ENCODE results near the gene BCL11A. TPM values are rescaled to one million over a fixed set of nuclear protein-coding genes. Genes with fewer than 3 reads are reported as not detected.

The BCL11A gene
- total and polyA plus RNA-seq, 2 of the 13 experiments (the other 11 are each of a cell fraction or from before 2014, with no cell fraction given) = not detected

DNA sequence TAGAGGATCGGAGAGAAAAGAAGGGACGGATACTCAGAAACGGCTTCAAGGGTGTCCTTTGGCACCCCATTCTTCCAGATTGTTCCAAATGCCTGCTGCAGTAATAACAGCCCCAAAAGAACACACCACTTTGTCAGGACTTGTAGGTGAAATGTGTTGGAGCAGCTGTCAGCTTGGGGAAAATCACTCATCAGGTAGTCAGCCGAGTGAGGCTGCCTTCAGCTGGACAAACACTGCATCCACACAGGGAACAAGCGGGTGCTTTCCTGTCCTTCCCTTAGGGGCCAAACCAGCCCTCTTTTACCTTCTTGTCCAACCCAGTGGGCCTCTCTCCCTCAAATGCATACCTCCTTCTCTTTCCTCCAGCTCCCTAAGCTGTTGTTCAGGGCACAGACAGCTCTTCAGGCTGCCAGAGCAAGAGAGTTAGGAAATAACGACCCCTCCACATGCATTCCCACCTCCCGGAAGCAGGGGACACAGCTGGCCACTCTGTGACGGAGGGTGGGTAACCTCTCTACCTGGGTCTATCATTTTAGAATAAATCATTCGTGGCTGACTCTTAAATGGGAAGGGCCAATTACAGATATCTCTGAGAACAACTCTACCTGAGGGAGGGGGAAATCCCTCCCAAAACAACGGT lies 48.1 kb downstream of the BCL11A start:
- ChIA-PET POLR2A (no interaction called here), CTCF (ENCODE audit: low intra/inter-chr PET ratio, low total read pairs) (no interaction called here)
- Histone ChIP-seq H3K4me1 (ENCODE audit: insufficient read depth, low read length) (no peaks in the 10 kb centered on the region), H3K4me2 (ENCODE audit: low read depth, low read length) (no peak overlapping the region), H3K27me3 (ENCODE audit: control insufficient read depth in 1 of 2, insufficient read depth in 2 of 2, low read length in 2 of 2) (peaks cover 4 to 62% of the 10 kb centered on the region in 2 experiments; a peak in 3 of 5 replicates), H3K9ac (ENCODE audit: insufficient read depth, low read depth, low read length) (no peak overlapping the region), H3K36me3 (replicated peaks in 1 of 2; ENCODE audit: control insufficient read depth in 1 of 2, insufficient read depth in 2 of 2, low read length in 2 of 2) (no peaks in the 10 kb centered on the region), H3K79me2 (ENCODE audit: insufficient read depth, low read length) (no peaks in the 10 kb centered on the region), H4K20me1 (ENCODE audit: insufficient read depth, low read length) (no peaks in the 10 kb centered on the region), H3K27ac (ENCODE audit: extremely low read length, insufficient read depth, low read length) (no peak overlapping the region), H2AFZ (ENCODE audit: low read length) (no peak overlapping the region), H3K4me3 (replicated peaks in 1 of 3; ENCODE audit: insufficient read depth in 1 of 3, low read depth in 2 of 3, low read length in 3 of 3) (no peak overlapping the region), H3K9me3 (ENCODE audit: low read length) (no peaks in the 10 kb centered on the region)
- BruUV-seq (replicated peaks) = no TSS peak
- FAIRE-seq (no peak), DNase-seq (ENCODE audit: low spot score) (no peak), ATAC-seq (no peak)
- intact Hi-C loops (cut with micrococcal nuclease; ENCODE audit: unreplicated experiment) (no loop called here), in situ Hi-C loops (cut with HindIII; ENCODE audit: extremely low pct_ligation_motif_present, low pct_unique_long_range_greater_than_20kb) (no loop called here)
- WGBS (ENCODE audit: low lambda C conversion rate) = 34% methylated on average over 10 of the region's 10 CpGs
- TF ChIP-seq EEA1 (CRISPR knock-in tag; IDR thresholded peaks at IDR 0.05; ENCODE audit: borderline replicate concordance) = no peak
- no peak for TF ChIP-seq POLR2A (IDR thresholded peaks at IDR 0.05; ENCODE audit: insufficient read depth in 1 of 2, low read depth in 2 of 2, low read length in 2 of 2)
- TF ChIP-seq MXI1 (IDR thresholded peaks at IDR 0.05; ENCODE audit: borderline replicate concordance, low read depth, low read length) = no peak
- TF ChIP-seq DPF2 (CRISPR knock-in tag; IDR thresholded peaks at IDR 0.05; ENCODE audit: borderline replicate concordance, low read depth) = no peak
- TF ChIP-seq NFRKB (IDR thresholded peaks at IDR 0.05) = no peak
- TF ChIP-seq, protein P1, sequence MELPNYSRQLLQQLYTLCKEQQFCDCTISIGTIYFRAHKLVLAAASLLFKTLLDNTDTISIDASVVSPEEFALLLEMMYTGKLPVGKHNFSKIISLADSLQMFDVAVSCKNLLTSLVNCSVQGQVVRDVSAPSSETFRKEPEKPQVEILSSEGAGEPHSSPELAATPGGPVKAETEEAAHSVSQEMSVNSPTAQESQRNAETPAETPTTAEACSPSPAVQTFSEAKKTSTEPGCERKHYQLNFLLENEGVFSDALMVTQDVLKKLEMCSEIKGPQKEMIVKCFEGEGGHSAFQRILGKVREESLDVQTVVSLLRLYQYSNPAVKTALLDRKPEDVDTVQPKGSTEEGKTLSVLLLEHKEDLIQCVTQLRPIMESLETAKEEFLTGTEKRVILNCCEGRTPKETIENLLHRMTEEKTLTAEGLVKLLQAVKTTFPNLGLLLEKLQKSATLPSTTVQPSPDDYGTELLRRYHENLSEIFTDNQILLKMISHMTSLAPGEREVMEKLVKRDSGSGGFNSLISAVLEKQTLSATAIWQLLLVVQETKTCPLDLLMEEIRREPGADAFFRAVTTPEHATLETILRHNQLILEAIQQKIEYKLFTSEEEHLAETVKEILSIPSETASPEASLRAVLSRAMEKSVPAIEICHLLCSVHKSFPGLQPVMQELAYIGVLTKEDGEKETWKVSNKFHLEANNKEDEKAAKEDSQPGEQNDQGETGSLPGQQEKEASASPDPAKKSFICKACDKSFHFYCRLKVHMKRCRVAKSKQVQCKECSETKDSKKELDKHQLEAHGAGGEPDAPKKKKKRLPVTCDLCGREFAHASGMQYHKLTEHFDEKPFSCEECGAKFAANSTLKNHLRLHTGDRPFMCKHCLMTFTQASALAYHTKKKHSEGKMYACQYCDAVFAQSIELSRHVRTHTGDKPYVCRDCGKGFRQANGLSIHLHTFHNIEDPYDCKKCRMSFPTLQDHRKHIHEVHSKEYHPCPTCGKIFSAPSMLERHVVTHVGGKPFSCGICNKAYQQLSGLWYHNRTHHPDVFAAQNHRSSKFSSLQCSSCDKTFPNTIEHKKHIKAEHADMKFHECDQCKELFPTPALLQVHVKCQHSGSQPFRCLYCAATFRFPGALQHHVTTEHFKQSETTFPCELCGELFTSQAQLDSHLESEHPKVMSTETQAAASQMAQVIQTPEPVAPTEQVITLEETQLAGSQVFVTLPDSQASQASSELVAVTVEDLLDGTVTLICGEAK (IDR thresholded peaks at IDR 0.05) = no peak
- TF ChIP-seq, protein P1 (CRISPR knock-in tag; IDR thresholded peaks at IDR 0.05) = no peak
- TF ChIP-seq ZNF451 (CRISPR knock-in tag; IDR thresholded peaks at IDR 0.05) = no peak
- no peak for TF ChIP-seq GATA4 (IDR thresholded peaks at IDR 0.05; ENCODE audit: borderline replicate concordance, low read depth)
- no peak for TF ChIP-seq ZNF724P (CRISPR knock-in tag; IDR thresholded peaks at IDR 0.05; ENCODE audit: borderline replicate concordance)
- TF ChIP-seq KLF15 (CRISPR knock-in tag; IDR thresholded peaks at IDR 0.05; ENCODE audit: borderline replicate concordance) = no peak
- TF ChIP-seq EZH2 (conservative IDR thresholded peaks at IDR 0.05; ENCODE audit: low read depth, low read length) = no peak
- TF ChIP-seq HOXA9 (CRISPR knock-in tag; IDR thresholded peaks at IDR 0.05; ENCODE audit: borderline replicate concordance) = no peak
- TF ChIP-seq HOXA5 (CRISPR knock-in tag; IDR thresholded peaks at IDR 0.05) = no peak
- TF ChIP-seq KAT7 (CRISPR knock-in tag; IDR thresholded peaks at IDR 0.05; ENCODE audit: borderline replicate concordance) = no peak
- TF ChIP-seq KMT2B (CRISPR knock-in tag; IDR thresholded peaks at IDR 0.05) = no peak
- TF ChIP-seq SRY (CRISPR knock-in tag; IDR thresholded peaks at IDR 0.05) = no peak
- TF ChIP-seq HNRNPLL (IDR thresholded peaks at IDR 0.05; ENCODE audit: low read depth, low read length, poor library complexity, severe bottlenecking) = no peak

Measured in HepG2 (cell line).